AG10803 (cell line): ENCODE data around the gene PLAC1.
A peak's percentile ranks its signal among the peaks of the same experiment; 100 is the strongest.

Source experiments
- DNase-seq: peaks from one replicate; pipeline ENCODE4 v3.0.0; 2010; ENCODE audit warnings: low read depth
- H3K4me3 ChIP-seq: 2 replicates; pipeline ENCODE4 v1.5.1; 2011; ENCODE audit warnings: mild to moderate bottlenecking, low read length, control low read depth
- TF ChIP-seq, protein P1 (sequence below): conservative IDR thresholded peaks from 2 replicates; pipeline ENCODE4 v1.5.1; 2011; ENCODE audit warnings: mild to moderate bottlenecking, low read length, control low read depth, inconsistent platforms

PLAC1 gene

DNA sequence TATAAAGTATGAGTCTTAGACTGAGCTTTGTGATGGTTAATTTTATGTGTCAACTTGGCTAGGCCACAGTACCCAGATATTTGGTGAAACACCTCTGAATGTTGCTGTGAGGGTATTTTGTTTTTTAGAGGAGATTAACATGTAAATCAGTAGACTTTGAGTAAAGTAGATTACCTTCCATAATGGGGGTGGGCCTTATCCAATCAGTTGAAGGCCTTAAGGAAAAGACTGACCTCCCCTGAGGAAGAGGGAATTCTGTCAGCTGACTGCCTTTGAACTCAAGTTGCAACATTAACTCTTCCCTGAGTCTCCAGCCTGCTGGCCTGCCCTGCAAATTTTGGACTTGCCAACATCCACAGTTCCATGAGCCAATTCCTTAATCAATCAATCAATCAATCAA lies 66.0 kb downstream of the PLAC1 start:
- no peak overlapping the region for H3K4me3 ChIP-seq
- no peak for DNase-seq
- TF ChIP-seq, protein P1, sequence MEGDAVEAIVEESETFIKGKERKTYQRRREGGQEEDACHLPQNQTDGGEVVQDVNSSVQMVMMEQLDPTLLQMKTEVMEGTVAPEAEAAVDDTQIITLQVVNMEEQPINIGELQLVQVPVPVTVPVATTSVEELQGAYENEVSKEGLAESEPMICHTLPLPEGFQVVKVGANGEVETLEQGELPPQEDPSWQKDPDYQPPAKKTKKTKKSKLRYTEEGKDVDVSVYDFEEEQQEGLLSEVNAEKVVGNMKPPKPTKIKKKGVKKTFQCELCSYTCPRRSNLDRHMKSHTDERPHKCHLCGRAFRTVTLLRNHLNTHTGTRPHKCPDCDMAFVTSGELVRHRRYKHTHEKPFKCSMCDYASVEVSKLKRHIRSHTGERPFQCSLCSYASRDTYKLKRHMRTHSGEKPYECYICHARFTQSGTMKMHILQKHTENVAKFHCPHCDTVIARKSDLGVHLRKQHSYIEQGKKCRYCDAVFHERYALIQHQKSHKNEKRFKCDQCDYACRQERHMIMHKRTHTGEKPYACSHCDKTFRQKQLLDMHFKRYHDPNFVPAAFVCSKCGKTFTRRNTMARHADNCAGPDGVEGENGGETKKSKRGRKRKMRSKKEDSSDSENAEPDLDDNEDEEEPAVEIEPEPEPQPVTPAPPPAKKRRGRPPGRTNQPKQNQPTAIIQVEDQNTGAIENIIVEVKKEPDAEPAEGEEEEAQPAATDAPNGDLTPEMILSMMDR, result no peak

DNA sequence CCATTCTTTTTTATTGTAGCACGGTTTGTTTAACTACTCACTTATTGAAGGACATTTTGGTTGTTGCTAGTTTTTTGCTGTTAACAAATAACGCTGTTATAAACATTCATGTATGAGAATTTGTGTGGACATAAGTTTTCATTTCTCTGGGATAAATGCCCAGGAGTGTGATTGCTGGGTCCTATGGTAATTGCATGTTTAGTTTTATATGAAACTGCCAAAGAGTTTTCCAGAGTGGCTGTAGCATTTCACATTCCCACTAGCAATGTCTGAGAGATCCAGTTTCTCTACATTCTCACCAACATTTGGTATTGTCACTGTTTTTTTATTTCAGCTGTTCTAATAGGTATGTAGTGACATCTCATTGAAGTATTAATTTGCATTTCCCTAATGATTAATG lies 66.8 kb downstream of the PLAC1 start:
- TF ChIP-seq, protein P1, result no peak
- no peak overlapping the region for H3K4me3 ChIP-seq
- no peak for DNase-seq

DNA sequence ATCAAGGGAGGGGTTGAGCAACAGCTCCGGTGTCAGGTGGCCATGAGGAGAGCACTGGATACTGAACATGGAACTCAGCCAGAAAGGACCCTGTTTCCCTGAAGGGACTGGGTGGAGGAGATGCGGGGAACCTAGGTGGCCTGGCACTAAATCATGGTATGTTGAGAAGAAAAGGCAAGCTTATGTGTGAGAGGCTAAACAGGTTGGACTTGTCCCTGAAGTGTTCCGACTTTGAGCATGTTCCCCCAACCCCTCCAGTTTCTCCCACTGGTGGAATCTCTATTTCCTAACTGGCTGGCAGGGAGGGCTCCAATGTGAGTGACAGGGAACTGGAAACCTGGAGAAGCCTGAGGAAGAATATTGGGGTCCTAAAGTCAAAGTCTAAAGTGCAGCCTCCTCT lies 69.5 kb downstream of the PLAC1 start:
- TF ChIP-seq, protein P1, result no peak
- no peak overlapping the region for H3K4me3 ChIP-seq

DNA sequence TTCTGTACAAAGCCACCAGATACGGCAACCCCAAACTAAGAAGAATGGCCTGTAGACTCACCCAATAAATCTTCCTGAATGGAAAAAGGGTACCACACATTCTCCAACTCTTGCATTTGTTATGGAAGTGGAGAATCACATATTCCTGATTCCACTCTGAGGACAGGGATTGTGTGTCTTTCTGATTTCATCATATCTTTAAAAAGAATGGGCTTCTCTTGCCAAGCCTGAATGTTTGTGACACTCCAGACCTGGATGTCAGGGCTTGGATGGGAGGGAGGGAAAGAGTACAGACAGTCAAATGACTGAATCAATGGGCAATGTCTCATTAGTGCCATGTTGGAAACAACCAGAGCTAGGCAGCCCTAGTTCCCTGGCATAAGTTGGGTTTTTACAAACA lies 77.4 kb downstream of the PLAC1 start:
- H3K4me3 ChIP-seq, result no peak overlapping the region
- peak; percentile 77 for DNase-seq
- TF ChIP-seq, protein P1, result no peak

More for the DNA sequence above, 69.5 kb downstream of the PLAC1 start:
- no peak for DNase-seq

DNA sequence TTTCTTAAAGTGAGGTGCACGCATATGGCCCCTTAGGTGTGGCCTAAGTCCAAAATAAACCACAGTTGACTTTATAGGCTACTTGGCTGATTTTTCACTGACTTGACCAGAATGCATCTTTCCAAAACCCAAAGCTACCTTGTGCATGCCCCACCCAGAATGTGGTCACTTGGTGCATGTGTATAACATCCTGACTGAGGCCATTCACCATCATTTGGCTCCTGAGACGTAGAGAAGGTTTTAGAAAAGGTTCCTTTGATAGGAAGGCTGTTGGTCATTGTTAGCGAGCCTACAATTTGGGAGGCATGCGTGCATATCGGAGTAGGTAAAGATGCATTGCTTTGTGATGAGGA lies 84.6 kb downstream of the PLAC1 start:
- TF ChIP-seq, protein P1, result no peak
- DNase-seq, result no peak
- H3K4me3 ChIP-seq, result no peak overlapping the region

DNA sequence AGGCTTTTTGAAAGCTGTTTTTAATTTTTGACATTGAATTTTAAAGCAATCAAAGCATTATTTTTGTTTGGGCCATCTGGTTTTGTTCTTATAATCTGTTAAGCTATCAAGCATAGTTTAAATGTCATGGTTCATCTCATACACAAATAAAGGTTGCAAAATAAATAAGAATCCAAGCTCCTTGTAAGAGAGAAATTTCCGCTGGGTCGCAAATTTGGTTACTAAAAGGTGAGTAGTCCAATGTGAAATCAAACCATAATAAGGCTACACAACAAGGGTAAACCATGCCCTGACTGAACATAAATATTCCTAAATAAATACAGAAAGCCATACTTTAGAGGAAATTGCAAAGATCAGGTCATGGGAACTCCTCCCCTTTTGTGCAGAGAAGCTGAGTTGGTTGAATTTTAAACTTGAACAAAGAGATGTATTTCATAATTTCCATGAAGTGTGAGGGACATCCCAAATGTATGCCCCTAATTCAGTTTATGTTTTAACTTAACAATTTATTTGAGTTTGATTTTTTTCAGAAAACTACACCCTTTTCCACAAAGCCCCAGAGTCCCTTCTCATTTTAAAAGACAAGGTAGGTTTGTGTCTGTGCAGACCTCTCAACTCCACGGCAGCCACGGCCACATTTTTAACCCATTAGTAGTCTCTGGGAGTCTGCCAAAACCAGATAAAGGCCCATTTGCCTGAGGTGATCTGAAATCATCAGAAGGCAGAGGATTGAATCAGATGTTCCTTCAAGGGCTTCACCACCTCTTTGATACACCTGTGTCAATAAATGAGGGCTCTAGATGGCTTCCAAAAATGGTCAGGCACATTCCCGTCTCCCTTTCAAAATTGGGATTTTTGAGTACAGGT lies 85.2 kb downstream of the PLAC1 start:
- TF ChIP-seq, protein P1, result no peak
- DNase-seq, result no peak
- no peak overlapping the region for H3K4me3 ChIP-seq

DNA sequence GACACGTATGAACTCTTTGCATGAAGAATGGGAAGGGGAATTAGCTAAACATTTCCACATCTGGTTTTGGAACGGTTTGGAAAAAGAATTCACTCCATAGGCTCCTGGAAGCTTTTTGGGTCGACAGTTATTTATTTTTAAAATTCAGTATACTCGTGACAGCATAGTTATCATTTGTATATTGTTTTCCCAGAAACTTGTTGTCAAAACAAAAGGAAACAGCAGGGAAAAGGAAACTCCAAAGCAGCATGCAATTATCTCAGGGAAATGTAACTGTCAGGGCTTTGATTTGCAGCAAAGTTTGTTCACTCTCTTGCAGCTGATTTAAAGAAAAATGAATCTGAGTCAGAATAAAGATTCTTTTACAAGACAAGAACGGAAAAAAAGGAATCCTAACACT lies 86.5 kb downstream of the PLAC1 start:
- TF ChIP-seq, protein P1, result no peak
- peak; percentile 41 for DNase-seq
- H3K4me3 ChIP-seq, result no peak overlapping the region
